GM19240 (cell line): ENCODE results near the gene GLG1.

Experiments
- DNase-seq: peaks from one replicate; pipeline ENCODE4 v3.0.0; 2011; ENCODE audit warnings: low spot score; ENCODE audit not compliant: insufficient read length

Gene GLG1

DNA sequence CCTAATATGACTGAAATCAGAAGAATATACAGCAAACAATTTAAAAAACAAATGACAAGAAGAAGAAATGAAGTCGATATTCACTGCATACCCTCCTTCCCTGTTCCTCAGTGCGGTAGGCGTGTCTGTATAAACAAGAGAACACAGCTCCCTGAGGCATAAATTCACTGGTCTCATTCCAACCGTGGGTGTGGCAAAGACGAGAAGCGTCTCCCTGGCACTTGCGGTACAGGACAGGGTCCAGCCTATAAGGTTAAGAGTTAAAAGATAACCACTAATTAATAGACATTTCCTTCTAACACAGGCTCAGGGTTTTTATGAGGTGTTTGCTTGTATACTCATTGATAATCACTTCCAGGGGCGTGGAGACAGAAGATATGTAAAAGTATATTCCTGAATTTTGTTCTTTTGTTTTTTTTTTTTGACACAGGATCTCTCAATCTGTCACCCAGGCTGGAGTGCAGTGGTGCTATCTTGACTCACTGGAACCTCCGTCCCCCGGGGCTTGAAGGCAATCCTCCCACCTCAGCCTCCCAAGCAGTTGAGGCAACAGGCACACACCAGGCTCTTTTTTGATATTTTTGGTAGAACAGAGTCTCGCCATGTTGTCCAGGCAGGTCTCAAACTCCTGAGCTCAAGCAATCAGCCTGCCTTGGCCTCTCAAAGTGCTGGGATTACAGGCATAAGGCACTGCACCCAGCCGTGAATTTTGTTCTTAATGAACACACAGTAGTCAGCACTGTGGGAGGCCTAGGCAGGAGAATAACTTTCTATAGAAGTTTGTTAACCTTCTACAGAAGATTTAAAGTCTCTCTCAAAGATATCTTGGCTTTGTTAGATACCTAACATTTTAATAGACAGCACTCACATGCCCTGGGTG is 126.5 kb downstream of the GLG1 start:
- no peak for DNase-seq

DNA sequence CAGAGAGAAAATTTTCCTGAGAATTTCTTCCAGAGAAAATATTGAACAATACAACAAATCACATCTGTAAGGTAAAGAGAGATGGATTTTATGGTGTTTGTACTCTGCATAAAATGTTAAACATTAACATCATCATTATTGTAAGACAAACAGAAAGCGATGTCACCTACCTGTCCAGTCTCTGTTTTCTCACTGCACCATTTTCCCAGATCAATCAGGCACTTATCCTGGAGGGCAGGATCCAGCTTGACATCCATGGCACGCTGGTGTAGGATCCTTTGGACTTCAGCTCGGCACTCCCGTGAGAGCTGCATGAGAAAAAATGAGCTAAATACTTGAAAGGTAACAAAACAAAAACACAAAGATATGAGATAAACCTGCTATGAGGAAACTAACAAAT is 129.7 kb downstream of the GLG1 start:
- no peak for DNase-seq

DNA sequence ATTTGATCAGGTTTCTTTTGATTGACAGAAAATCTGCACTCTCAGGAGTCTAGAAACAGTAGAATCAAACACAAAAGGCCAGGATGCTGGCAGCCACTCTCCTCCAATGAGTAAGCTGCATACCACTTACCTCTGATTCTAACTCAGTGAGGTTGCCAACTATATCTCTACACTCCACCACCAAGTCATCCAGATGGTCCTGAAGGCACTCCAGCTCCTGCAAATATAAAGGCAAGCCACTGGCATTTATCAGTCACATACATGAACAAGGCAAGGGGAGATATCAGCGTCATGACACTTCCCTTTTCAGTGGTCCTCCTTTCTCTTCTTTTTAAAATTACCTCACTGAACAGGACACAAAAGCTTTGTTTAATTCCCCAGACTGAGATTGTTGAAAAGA is 132.5 kb downstream of the GLG1 start:
- DNase-seq: no peak

DNA sequence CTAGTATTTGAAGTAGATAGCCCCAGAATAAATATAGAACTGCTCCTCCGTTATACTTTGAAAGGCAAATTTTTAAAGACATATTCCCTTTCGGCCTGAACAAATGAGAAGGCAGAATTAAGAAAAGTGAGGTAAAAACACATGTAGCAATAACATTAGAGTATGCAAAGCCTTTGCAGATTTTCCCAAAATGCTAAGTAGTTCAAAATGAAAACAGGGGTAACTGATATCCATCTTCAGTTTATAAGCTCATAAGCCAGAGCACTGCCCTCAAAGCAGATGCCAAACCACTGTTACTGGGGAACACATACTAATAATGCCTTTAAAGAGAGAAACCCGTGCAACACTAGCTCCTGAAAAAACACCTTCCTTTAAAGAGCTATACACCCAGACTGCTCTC is 134.4 kb downstream of the GLG1 start:
- no peak for DNase-seq

DNA sequence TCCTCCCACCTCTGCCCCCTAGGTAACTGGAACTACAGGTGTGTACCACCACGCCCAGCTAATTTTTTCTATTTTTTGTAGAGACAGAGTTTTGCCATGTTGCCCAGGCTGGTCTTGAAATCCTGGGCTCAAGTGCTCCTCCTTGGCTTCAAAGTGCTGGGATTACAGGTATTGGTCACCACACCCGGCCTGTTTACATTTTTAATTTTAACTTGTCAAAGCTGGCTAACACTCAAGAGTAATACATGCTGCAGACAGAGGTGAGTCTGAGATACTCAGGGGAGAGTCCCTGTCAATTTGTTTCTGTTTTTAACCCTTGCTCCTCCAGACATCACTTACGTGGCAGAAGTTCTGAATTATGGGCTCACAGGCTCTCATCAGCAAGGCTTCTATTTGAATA is 134.9 kb downstream of the GLG1 start:
- DNase-seq: no peak

DNA sequence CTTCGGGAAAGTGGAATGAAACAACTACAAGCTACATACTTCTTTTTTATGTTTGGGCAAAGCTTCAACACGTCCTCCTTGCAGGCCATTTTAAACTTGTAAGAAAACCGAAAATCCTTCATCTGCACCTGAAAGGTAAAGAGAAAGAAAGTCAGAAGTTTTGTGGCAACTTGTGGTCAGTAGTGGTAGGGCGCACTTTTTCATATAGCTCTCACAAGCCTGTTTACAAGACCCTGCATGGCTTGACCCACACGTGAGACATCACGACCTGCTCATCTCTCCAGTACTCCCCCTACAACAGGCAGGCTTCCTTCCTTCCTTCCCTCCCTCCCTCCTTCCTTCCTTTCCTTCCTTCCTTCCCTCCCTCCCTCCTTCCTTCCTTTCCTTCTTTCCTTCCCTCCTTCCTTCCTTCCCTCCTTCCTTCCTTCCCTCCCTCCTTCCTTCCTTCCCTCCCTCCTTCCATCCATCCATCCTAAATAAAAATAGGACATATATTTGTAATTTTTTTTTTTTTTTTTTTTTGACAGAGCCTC is 136.9 kb downstream of the GLG1 start:
- no peak for DNase-seq

DNA sequence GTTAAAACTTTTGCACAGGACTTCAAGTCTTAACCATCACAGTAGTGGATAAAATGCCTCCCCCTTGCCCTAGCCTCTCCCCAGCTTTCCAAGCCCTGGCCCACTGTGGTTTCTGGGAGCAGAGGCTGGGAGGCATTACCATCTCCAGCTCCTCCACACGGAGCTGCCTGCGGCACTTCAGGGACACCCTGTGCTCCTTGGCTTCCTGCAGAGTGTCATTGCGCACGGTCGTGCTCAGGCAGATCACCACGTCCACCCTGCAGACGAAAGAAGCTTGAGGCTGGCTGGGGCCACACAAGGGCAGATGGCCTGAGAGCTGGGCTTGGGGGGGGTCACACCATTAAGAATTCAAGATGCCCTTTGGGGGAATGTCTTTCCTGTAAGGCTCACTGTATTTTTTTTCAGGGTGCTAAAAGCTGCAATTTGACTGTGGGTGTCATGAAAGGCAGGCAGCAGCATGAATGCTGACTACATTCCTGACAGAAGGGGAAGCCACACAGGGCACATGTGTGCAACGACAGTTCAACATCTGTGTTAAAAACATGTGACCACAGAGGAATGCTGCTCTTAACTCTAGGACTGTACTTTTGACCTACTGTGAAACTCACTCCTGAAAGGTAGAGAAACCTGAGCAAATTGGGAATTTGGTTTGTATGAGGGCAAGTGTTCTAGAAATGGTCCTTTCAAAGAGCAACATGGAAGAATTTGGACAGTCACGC is 137.9 kb downstream of the GLG1 start:
- no peak for DNase-seq

DNA sequence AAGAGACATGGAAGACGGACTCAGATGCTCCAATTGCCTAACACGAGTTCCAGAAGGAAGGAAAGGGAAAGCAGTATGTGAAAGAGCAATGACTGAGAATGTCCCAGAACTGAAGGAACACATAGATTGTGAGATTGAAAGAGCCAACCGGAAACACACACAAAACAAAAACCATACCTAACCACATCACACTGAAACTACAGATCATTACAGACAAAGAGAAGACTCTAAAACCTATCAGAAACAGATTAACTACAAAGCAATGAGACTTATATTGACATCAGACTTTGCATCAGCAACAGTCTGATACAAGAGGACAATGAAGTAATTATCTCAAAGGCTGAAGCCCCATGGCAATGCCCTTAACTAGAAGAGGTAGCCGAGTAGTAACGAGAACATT is 140.0 kb downstream of the GLG1 start:
- DNase-seq: peak; percentile 19

DNA sequence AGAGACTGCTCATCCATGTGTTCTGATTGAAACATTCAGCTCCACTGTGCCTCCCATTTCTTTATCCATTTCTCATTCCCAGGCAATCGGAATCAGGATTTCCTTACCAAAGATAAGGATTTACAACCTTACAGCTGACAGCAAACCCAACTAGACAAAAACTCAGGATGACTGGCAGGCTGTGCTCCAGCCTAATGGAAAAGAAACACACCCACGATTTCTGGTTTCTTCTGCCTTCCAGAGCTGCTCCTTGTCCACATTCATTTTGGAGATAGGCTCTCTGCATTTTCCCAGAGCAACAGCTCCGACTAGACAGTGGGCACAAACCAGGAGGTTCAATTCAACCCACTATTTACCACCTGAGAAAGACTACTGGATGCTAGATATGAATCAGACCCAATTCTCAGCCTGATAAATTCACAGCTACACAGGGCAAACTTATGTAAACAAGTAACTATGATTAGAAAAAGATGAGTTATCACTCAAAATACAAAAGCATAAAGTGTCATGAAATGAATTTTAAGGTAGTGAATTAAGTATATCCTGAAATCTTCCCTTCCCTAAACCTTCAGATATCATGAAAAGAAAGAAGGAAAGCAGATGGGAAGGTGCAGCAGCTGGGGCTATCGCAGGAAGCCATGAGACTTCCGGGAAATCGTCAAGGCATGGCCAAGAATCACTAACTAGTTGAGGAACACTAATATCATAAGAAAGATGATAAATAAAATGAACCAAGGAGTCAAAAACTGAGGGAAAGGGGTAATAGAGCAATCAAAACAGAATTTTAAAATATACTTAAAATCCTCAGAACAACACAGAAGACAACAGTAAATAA is 140.8 kb downstream of the GLG1 start:
- DNase-seq: no peak

DNA sequence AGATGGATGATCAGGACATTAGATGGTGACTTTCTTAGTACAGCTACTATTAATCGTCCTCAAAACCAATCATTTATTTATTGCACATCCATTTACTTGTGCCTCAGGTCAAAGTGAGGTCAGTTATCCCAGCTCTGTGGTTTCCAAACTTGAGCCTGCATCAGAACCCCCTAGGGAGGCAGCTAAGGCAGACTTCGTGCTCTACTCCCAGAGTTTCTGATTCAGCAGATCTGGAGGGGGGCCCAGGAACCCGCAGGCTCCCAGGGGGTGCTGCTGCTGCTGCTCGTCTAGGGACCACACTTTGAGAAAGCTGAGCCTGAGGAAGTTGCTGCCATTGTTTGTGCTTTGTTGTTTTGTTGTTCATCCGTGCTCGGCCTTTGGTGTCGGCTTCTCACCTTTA is 141.6 kb downstream of the GLG1 start:
- no peak for DNase-seq

DNA sequence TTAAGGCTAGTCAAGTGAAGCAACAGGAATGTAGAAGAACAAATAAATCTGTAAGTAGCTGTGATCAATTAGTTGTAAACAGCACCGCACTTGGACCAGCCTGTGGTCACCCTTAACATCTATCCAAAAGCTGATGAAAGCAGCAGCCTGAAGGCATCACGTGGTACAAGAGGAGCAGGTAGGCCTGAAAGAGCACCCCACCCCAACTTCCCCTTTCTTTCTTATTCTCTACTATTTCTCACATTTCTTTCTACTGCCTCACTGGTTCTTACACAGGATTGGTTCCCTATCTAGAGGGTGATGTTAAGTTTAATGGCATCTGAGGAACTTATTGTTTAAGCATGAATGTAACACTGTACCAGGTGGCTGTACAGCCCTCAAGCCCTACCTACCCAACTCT is 143.0 kb downstream of the GLG1 start:
- peak; percentile 27 for DNase-seq

DNA sequence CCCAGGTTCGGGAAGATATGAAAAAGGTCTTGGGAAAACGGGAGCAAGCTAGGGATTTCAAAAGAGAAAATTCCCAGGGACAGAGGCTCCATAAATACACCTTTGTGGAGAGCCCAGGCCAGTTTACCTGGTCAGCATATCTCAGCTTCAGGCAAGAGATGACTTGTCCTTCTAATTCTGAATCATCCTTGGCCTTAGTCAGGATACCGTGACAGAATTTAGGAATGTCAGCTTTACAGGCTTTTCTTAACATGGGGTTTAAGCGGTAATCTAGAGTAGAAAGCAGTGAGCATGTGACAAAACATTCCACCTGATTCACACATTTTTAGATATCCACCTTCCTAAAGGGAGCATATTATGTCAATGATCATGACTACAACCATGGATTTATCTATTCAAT is 144.6 kb downstream of the GLG1 start:
- DNase-seq: no peak

DNA sequence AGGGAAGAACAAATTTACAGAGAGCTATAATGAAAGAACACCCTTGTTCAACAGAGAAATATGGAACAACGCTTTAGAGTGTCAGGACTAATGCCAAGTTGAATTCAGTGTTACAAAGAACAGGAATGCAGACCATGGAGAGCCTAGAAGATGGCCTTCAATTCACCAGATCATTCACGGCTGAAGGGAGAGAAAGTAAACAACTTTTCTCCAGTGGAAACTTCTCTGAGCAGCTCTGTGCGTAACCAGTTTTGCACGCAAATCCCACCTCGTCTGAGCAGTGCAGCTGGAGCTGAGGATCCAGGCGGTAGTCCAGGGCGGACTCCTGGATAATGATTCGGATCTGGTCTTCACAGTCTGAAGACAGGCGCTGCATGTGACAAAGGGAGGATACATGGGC is 145.1 kb downstream of the GLG1 start:
- no peak for DNase-seq

DNA sequence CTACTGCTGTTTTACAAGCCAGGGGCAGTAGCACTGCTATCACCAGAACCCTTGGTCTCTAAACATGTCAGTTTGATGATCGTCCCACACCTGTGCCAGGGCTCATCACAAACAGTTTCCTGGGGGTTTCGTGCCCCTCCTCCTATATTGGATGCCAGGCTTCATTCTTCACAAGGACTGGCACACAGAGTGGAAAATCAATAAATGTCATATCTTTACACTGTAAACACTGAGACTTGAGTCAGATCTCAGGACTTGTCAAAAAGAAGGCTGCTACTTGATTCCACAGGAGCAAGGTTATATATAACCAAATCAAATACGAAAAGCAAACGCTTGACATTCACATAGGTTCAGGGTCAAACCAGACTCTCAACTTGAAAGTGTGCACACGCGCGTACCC is 146.4 kb downstream of the GLG1 start:
- no peak for DNase-seq

DNA sequence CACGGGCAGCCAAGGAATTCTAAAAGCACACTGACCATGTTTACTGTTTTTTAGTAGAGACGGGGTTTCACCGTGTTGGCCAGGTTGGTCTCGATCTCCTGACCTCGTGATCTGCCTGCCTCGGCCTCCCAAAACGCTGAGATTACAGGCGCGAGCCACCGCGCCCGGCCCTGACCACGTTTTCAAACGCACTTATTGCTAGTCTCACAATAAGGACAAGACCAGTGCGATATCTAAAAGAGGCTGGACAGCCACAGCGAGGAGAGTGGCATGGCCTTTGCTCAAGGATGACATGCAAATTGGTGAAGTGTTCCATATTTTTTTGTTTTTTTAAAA is 150.7 kb downstream of the GLG1 start:
- no peak for DNase-seq

DNA sequence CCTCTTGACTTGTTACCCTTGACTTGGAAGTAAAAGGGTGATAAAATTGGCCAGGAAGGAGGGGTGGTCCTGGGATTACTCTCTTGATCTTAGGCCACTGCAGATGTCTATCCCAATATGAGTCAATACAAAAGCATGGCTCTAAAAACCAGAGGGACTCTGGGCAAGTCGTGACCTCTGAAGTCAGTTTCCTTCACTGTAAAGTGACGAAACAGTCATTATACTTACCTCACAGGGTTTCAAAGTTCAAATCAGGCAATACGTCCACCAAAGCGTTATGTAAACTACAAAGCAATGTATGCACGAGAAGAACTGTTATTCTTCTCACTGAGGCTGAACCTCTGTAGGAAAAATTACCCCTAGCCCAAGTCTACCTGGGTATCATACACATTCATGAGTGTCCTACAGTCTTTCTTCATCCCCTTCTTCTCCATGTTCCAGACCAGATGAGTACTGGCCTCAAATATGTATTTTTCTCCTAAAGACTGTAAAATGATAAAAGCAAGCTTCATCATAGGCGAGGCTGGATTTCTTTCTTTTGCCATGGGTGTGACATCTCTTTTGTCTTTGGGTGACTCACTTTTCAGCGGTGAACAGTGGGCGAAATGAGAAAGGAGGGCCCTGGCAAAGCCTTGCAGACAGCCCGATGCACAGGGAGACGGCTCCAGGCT is 151.2 kb downstream of the GLG1 start:
- DNase-seq: no peak

DNA sequence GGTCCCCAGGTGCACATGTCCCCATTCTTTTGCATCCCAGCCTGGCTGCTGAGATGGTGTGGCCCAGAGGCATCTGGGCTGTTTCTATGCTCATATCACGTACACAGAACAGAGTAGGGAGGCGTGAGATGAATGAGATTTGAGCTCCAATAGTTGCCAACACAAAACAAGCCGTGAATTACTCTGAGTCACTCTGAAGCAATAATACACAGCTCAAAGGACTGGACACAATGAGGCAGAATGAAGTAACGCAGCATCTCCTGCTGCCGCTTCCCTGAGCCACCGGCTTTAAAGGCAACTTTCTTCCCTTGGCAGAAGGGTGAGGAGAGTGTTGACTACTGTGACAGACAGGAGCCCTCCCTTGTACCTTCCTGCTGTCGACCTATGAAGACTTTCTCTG is 151.7 kb downstream of the GLG1 start:
- DNase-seq: no peak

DNA sequence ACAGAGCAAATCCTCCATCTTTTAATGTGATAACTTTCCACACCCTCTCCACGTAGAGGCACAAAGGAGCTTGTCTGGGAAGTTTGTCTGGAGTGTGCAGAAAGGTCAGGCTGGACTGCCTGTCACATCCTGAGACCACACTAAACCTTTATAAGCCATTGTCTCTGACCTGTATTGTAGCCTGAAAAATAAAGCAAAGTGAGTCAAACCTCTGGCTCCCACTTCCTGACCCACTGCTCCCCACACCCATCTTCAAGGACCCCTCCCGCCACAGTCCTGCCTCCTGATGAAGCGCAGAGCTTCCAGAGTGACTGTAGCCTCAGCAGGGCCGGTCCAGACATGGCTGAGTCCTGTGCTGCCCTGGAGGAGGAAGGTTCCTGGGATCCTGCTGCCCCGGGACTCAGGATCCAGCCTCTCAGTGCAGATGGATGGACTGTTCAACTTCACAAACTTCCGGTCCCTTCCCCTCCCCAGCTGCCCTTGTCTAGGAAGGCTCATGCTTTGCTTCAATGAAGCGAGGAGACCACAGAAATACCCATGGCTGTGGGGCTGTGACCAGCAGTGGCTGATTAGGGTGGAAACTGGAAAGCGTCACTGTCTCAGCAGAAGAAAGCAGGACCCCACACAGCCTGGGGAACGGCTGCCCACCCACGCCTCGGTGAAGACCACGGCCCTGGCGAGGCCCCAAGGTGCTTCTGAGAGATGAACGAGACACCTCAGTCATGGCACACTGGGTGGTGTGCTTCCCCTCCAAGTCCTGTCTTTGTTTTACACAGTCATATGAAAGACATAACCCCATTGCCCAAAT is 154.8 kb downstream of the GLG1 start:
- DNase-seq: peak; percentile 22

DNA sequence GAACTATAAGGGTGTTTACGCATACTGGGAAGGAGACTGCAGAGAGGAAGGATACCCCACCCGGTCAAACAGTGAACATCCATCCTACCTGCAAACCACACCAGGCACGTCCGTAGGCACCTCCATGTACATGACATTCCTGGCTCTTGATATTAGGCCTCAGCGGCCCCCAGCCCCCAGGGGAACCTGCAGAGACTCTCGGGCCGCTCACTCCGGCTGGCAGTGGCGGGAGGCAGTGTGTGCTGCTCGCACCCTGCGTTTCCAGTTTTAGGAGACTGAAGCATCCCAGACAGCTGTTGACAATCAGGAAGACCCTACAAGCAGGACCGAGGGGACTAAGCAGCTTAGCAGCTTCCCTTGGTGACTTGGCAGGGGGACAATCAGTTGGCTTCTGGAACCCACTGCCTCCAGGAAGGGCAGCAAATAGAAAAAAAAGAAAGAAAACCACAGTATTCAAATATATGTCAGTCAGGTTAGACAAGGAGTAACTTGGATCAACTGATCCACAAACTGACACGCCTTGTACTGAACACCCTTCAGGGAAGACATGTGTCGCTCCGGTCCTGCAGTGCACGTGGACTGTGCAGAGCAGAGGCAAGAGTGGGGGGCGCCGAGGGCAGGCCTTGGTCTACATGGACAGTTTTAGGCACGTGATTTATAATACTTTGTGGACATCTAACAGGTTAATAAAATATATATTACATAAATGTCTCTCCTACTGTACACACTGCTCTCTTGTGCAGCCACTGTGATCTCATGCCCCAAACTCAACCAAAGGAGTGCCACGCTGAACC is 155.8 kb downstream of the GLG1 start:
- no peak for DNase-seq

DNA sequence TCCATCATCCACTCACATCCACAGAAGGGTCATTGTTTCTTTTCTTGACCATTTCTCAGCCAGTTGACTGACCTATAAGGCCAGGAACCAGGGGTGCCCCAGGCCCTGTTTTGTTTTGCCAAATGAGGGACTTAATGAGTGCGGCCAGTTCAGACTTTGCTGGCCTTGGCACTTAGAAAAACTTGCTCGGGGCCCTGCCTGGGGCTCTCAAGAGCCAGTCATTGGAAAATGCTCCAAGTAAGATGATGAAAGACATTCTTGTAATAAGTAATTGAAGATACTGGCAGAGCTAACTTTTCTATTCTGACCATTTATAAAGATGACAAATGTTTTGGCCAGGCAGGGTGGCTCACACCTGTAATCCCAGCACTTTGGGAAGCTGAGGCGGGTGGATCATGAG is 156.7 kb downstream of the GLG1 start:
- no peak for DNase-seq
